ENCODE measurements around the gene NUMBL. TPM values are rescaled to one million over a fixed set of nuclear protein-coding genes. Genes with fewer than 3 reads are reported as not detected.

The NUMBL gene
- total and polyA plus RNA-seq, 2 of the 8 experiments (the other 6 are each of a cell fraction or from before 2014, with no cell fraction given), result 13.5 to 24.8 TPM

- TF ChIP-seq E2F6 (IDR thresholded peaks at IDR 0.05) (no peak), NANOG (IDR thresholded peaks at IDR 0.05; ENCODE audit: insufficient read depth, low read depth, low read length, poor library complexity, severe bottlenecking) (no peak), CBX8 (IDR thresholded peaks at IDR 0.05; ENCODE audit: borderline replicate concordance, low read depth, low read length) (no peak), CTBP2 (IDR thresholded peaks at IDR 0.05; ENCODE audit: borderline replicate concordance, insufficient read depth, insufficient read length, low read length) (no peak), POLR2AphosphoS5 (IDR thresholded peaks at IDR 0.05; ENCODE audit: low read depth, low read length) (peak; percentile 66; the same call in 1 of the 2 replicates), BRCA1 (IDR thresholded peaks at IDR 0.05; ENCODE audit: low read depth, low read length) (peak; percentile 47; the same call in 1 of the 2 replicates), TAF7 (optimal IDR thresholded peaks at IDR 0.05; ENCODE audit: borderline replicate concordance, low read depth, low read length) (peak; percentile 18), ATF2 (IDR thresholded peaks at IDR 0.05; ENCODE audit: low read length) (0 out of 2 replicates have a peak, but pooled peaks have one; percentile 18), TBP (IDR thresholded peaks at IDR 0.05; ENCODE audit: low read depth, low read length) (peak; percentile 59), MAX (IDR thresholded peaks at IDR 0.05) (0 out of 2 replicates have a peak, but pooled peaks have one; percentile 5), SP1 (IDR thresholded peaks at IDR 0.05; ENCODE audit: low read depth, low read length) (peak; percentile 87), CHD2 (IDR thresholded peaks at IDR 0.05; ENCODE audit: low read length) (peak; percentile 66), ASH2L (IDR thresholded peaks at IDR 0.05; ENCODE audit: low read length) (peak; percentile 10), SAP30 (IDR thresholded peaks at IDR 0.05; ENCODE audit: insufficient read depth, insufficient replicate concordance, low read length) (peak; percentile 89), CREB1 (IDR thresholded peaks at IDR 0.05) (peak; percentile 91), TAF1 (IDR thresholded peaks at IDR 0.05; ENCODE audit: low read depth, low read length) (peak; percentile 61), TEAD4 (IDR thresholded peaks at IDR 0.05; ENCODE audit: low read depth, low read length) (peak; percentile 62; the same call in 1 of the 2 replicates), EP300 (IDR thresholded peaks at IDR 0.05; ENCODE audit: borderline replicate concordance in 1 of 2, low read depth in 2 of 2, low read length in 2 of 2) (peak; percentile 71 to 99)
These were observed 26.3 kb upstream of the NUMBL start, which contains the start of the genes COQ8B and ITPKC (continued) for GRCh38 chr19:40716482-40717324.
